GM12801 (cell line): ENCODE results near the gene SLC16A3.

Experiments
- TF ChIP-seq, protein P1 (sequence below): IDR thresholded peaks from one replicate; pipeline ENCODE4 v1.5.1; 2011; ENCODE audit warnings: control low read depth; ENCODE audit not compliant: insufficient read length; ENCODE audit errors: extremely low read depth

Gene SLC16A3

DNA sequence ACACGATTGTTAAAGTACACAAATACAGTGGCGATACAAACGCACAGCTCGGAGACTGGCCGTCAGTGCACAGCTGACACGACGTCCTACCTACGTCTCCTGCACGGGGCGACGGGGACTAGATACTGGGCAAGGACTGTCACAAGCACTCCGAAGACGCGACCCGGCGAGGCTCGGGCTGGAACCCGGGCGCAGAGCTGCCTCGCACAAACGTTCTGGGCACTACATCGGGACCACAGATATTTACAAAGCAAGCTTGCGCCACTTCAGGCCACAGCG is 13.8 kb downstream of the SLC16A3 start:
- TF ChIP-seq, protein P1, sequence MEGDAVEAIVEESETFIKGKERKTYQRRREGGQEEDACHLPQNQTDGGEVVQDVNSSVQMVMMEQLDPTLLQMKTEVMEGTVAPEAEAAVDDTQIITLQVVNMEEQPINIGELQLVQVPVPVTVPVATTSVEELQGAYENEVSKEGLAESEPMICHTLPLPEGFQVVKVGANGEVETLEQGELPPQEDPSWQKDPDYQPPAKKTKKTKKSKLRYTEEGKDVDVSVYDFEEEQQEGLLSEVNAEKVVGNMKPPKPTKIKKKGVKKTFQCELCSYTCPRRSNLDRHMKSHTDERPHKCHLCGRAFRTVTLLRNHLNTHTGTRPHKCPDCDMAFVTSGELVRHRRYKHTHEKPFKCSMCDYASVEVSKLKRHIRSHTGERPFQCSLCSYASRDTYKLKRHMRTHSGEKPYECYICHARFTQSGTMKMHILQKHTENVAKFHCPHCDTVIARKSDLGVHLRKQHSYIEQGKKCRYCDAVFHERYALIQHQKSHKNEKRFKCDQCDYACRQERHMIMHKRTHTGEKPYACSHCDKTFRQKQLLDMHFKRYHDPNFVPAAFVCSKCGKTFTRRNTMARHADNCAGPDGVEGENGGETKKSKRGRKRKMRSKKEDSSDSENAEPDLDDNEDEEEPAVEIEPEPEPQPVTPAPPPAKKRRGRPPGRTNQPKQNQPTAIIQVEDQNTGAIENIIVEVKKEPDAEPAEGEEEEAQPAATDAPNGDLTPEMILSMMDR, result no peak

DNA sequence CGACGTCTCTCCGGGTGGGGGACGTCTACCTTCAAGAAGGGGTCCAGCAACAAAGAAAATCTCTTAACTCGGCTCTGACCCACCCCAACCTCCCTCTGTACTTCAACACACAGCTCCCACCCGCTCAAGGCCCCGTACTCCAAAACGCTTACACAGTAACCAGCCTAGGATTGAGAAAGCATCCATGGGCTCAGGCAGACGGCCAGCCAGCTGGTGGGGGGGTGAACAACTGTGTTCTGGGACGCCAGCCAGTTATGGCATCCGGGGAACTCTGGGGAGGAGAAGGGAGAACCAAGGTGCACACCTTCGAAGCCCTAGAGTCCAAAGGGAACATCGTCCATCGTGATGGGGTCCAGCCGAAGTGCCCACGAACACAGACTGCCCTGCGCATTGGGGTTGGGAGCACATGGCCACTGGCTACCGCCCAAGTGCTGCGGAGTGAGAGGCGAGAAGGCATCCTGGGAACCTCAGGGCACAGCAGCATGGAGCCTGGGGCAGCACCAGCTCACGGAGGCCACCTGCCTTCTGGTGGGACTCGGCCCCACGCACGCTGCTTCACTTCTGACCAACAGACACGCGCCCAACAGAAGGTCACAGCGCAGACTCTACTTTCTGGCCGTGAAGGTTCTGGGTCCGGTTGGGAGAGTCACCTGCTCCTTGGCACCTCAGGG is 14.3 kb downstream of the SLC16A3 start:
- TF ChIP-seq, protein P1, result no peak

DNA sequence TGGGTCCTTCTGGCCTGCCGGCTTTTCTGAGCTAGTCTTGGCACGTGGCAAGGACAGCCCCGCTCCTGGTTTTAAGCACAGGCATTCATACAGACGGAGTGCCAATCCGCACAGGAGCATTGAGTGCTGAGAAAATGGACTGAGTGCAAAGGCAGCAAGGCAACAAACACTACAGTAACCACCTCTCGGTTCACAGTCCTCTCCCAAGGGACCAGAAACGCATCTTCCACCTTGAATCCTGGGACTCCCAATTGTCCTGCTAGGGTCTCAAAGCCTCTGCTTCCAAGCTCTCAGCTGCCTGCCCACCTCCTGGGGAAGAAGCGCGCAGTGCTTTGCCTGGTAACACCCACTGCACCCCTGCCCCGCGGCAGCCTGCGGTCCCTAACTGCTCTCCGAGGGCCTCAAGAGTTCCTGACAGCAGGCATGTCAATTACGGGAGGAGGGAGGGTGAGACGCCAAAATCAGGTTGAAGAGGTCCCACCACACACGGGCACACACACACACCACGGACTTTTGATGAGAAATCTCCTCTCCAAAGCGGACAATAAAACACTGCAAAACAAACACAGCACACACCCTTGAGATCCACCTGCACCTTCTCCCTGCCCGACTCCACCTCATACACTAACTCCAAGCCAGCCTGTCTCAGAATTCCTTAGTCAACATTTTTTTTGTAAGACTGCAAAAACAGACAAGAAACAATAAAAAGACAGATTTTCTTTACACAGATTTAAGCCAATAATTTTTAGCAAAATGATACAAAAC is 15.0 kb downstream of the SLC16A3 start:
- TF ChIP-seq, protein P1, result no peak

DNA sequence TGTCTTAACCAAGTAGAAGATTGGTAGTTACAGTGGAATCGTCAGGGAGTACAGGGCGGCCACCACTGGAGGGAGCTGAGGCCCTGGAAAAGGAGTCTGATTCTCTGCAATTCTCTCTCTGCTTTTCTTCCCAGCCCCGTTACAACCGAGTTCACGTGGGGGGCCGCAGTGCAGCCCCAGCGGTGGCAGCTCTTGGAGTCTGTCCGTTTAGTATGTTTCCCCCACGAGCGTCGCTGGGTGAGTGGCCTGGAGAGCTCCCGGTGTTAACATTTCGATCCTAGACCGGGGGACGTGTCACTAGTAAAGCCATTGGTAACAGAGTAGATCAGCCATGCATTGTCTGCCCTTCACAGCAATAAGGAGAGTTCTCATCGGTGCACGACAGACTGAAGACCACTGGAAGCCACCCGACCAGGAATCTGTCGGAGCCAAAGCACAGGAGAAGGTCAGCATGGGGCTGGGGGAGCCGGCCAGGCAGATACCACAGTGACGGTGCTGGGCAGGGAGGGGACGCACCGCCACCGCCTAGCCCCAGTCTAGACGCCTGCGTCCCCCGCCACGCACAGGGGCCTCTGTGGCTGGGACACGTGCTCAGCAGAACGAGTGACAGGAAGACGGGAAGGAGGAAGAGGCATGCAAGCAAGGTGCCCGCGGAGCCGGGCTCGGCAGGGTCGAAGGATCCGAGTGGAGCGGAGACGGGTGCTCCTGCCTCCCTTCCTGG is 15.7 kb downstream of the SLC16A3 start:
- TF ChIP-seq, protein P1, result no peak

DNA sequence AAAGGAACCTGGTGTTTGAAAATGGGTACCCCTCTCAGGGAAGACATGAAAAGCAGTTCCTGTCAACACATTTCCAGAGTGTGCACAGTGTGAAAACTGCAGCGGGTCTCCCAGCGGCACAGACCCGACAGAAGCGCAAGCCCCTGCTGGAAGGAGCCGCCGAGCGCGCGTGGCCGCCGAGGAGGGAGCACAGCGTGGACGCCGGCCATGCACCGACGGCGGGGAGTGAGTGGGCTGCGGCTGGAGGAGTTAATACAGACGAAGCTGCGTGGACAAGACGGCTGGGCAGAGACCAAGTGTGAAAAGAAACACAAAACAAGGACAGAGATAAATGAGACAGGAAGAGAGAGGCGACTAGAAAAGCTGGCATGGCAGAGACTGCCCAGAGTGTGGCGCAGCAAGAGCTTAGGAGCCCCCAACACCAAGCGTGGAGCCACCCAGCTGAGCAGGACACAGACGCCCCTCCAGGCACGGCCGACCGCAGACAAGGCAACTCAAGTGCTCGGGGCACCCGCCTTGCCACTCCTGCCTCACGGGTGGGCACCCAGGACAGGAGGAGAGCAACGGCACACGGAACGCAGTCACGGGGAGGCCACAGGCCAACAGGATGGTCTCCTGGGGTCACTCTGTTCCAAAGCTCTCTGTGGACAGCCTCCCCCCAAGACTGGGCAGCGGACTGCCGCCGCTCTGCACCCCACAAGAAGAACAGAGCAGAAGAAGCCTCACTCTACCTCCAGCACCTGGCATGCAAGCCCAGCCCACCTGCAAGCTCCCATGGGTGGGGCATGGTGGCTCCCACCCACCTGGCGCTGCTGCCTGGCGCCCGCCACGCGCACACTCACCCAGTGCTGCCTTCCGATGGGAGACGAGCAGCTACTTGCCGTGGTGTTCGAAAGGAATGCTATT is 16.5 kb downstream of the SLC16A3 start:
- TF ChIP-seq, protein P1, result no peak

DNA sequence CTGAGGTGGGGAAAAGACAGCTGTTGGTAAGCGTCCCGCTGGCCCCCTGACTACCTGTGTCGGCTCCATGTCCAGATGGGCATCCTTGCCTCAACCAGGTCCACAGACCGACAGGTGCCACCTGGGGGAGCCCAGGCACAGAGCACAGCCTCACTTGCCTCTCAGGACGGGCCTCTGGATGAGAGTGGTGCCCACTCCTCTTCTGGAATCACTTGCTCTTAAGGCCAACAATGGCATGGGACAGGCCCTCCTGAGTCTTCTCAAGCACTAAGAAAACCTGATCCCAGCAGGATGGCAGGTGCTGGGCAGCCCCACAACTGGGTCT is 17.2 kb downstream of the SLC16A3 start:
- TF ChIP-seq, protein P1, result no peak
